ENCODE measurements around the gene GDF7. TPM values are rescaled to one million over a fixed set of nuclear protein-coding genes. Genes with fewer than 3 reads are reported as not detected.

The GDF7 gene
- total RNA-seq, 3 donors from 2014 or later, result under 0.01 to 0.15 (median under 0.01) TPM

GRCh38 chr2:20717641-20718040 is 50.7 kb downstream of the GDF7 start:
- H3K36me3 ChIP-seq, result no peaks in the 10 kb centered on the region
- no peak for TF ChIP-seq POLR2AphosphoS5 (IDR thresholded peaks at IDR 0.05)
- TF ChIP-seq, protein P1, sequence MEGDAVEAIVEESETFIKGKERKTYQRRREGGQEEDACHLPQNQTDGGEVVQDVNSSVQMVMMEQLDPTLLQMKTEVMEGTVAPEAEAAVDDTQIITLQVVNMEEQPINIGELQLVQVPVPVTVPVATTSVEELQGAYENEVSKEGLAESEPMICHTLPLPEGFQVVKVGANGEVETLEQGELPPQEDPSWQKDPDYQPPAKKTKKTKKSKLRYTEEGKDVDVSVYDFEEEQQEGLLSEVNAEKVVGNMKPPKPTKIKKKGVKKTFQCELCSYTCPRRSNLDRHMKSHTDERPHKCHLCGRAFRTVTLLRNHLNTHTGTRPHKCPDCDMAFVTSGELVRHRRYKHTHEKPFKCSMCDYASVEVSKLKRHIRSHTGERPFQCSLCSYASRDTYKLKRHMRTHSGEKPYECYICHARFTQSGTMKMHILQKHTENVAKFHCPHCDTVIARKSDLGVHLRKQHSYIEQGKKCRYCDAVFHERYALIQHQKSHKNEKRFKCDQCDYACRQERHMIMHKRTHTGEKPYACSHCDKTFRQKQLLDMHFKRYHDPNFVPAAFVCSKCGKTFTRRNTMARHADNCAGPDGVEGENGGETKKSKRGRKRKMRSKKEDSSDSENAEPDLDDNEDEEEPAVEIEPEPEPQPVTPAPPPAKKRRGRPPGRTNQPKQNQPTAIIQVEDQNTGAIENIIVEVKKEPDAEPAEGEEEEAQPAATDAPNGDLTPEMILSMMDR (IDR thresholded peaks at IDR 0.05), result no peak
- TF ChIP-seq POLR2A (IDR thresholded peaks at IDR 0.05), result no peak
- intact Hi-C loops (cut with DNase I; ENCODE audit: low total_unique reads), result no loop called here
- H3K4me1 ChIP-seq, result no peaks in the 10 kb centered on the region
- no peak overlapping the region for H3K27ac ChIP-seq
- no peak overlapping the region for H3K4me3 ChIP-seq
- H3K9me3 ChIP-seq, result no peaks in the 10 kb centered on the region
- DNase-seq (ENCODE audit: low spot score in 2 of 2), result no peak
- H3K27me3 ChIP-seq, result no peaks in the 10 kb centered on the region

DNA sequence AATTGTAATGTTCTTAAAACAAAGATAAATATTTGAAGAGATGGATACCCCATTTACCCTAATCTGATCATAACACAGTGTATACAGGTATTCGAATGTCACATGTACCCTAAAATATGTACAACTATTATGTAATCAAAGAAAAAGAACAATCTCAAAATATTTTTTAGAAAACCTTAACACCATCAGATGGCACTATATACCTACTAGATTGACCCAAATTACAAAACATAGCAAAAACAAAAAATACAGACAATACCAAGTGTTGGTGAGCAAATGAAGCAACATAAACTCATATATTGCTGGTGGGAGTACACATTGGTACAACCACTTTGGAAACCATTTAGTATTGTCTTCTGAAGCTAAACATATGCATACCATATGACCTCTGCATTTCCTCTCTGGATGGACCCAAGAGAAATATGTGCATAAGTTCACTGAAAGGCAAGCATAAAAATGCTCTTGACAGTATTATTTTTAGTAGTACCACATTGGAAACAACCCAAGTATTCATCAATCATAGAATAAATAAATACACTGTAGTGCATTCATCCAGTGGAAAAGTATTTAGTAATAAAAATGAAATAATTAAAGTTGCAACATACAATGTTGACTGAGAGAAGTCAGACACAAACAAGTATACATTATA is 55.8 kb downstream of the GDF7 start:
- no peak overlapping the region for H3K27ac ChIP-seq

DNA sequence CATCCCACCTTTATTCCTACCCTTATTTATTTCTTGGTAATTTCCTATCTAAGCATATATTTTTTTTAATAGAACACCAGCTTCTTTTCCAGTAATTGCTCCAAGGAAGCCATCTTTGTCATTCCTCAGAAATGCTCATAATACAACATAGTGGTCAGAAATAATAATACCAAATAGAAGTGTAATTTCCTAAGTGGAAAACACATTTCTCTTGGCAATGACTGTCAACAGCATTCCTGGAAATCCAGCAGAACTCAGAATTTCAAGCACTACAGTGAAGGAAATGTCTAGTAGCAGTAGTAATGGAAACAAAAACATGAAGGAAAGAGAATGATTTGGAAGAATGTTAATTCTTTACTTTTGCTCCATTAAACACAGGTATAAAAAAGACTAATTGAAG is 56.6 kb downstream of the GDF7 start:
- Histone ChIP-seq H3K27ac (no peak overlapping the region), H3K9me3 (no peaks in the 10 kb centered on the region), H3K4me3 (no peak overlapping the region), H3K36me3 (no peaks in the 10 kb centered on the region), H3K4me1 (no peaks in the 10 kb centered on the region), H3K27me3 (no peaks in the 10 kb centered on the region)
- no peak for DNase-seq (ENCODE audit: low spot score in 2 of 2)
- intact Hi-C loops (cut with DNase I; ENCODE audit: low total_unique reads), result no loop called here
- TF ChIP-seq, protein P1 (IDR thresholded peaks at IDR 0.05), result no peak
- no peak for TF ChIP-seq POLR2AphosphoS5 (IDR thresholded peaks at IDR 0.05)
- no peak for TF ChIP-seq POLR2A (IDR thresholded peaks at IDR 0.05)

More for the DNA sequence above, 55.8 kb downstream of the GDF7 start:
- DNase-seq (ENCODE audit: low spot score in 2 of 2), result no peak
- Histone ChIP-seq H3K27me3 (no peaks in the 10 kb centered on the region), H3K9me3 (no peaks in the 10 kb centered on the region), H3K4me1 (no peaks in the 10 kb centered on the region), H3K4me3 (no peak overlapping the region), H3K36me3 (no peaks in the 10 kb centered on the region)
- TF ChIP-seq POLR2A (IDR thresholded peaks at IDR 0.05), result no peak
- TF ChIP-seq, protein P1 (IDR thresholded peaks at IDR 0.05), result no peak
- intact Hi-C loops (cut with DNase I; ENCODE audit: low total_unique reads), result no loop called here

- no peaks in the 10 kb centered on the region for H3K4me1 ChIP-seq
- TF ChIP-seq, protein P1 (IDR thresholded peaks at IDR 0.05), result no peak
- TF ChIP-seq POLR2AphosphoS5 (IDR thresholded peaks at IDR 0.05) (no peak), POLR2A (IDR thresholded peaks at IDR 0.05) (no peak)
- intact Hi-C loops (cut with DNase I; ENCODE audit: low total_unique reads), result loop anchor here (5.0 kb wide), 1 partner anchor 637 kb away; no protein-coding TSS in a partner anchor
- H3K27me3 ChIP-seq, result no peaks in the 10 kb centered on the region
- H3K36me3 ChIP-seq, result no peaks in the 10 kb centered on the region
- H3K4me3 ChIP-seq, result no peak overlapping the region
- H3K9me3 ChIP-seq, result no peaks in the 10 kb centered on the region
- no peak overlapping the region for H3K27ac ChIP-seq
- DNase-seq (ENCODE audit: low spot score in 2 of 2), result no peak
These were observed 57.6 kb downstream of the GDF7 start for GRCh38 chr2:20724500-20725053.

GRCh38 chr2:20725782-20726181 is 58.8 kb downstream of the GDF7 start:
- H3K27ac ChIP-seq, result no peak overlapping the region
- no peak for DNase-seq (ENCODE audit: low spot score in 2 of 2)
- intact Hi-C loops (cut with DNase I; ENCODE audit: low total_unique reads), result loop anchor here (5.0 kb wide), 1 partner anchor 638 kb away; no protein-coding TSS in a partner anchor
- no peak overlapping the region for H3K4me3 ChIP-seq
- no peaks in the 10 kb centered on the region for H3K9me3 ChIP-seq
- no peak for TF ChIP-seq POLR2A (IDR thresholded peaks at IDR 0.05)
- TF ChIP-seq, protein P1 (IDR thresholded peaks at IDR 0.05), result no peak
- no peak for TF ChIP-seq POLR2AphosphoS5 (IDR thresholded peaks at IDR 0.05)
- no peaks in the 10 kb centered on the region for H3K36me3 ChIP-seq
- no peaks in the 10 kb centered on the region for H3K4me1 ChIP-seq
- H3K27me3 ChIP-seq, result no peaks in the 10 kb centered on the region
